Smooth muscle cell (in vitro differentiated cells): ENCODE data around the gene SNX15. TPM values are rescaled to one million over a fixed set of nuclear protein-coding genes. Genes with fewer than 3 reads are reported as not detected.

Source experiments
- DNase-seq: peaks from one replicate; lab custom pipeline; 2025; ENCODE audit not compliant: unreplicated experiment; lab: John Stamatoyannopoulos, UW
- H2AFZ ChIP-seq: fragments of 200-600 bp; sonication (generic); 2 replicates; pipeline ENCODE4 v1.6.0; 2016; ENCODE audit warnings: antibody characterized with exemption, low read depth, mild to moderate bottlenecking
- H3F3A ChIP-seq: fragments of 200-600 bp; sonication (generic); 2 replicates; pipeline ENCODE4 v1.6.0; 2017; ENCODE audit warnings: antibody characterized with exemption, low read depth
- H3K27ac ChIP-seq: fragments of 200-600 bp; sonication (generic); 2 replicates; pipeline ENCODE4 v1.5.1; 2016; ENCODE audit warnings: low read depth, mild to moderate bottlenecking
- H3K27me3 ChIP-seq: fragments of 200-600 bp; sonication (generic); 2 replicates; pipeline ENCODE4 v1.6.1; 2016; ENCODE audit warnings: low read depth, mild to moderate bottlenecking
- H3K36me3 ChIP-seq: fragments of 200-600 bp; sonication (generic); 2 replicates; pipeline ENCODE4 v1.5.1; 2016; ENCODE audit warnings: low read depth
- H3K4me1 ChIP-seq: fragments of 200-600 bp; sonication (generic); 2 replicates; pipeline ENCODE4 v1.5.1; 2016; ENCODE audit warnings: low read depth
- H3K4me2 ChIP-seq: fragments of 200-600 bp; sonication (generic); 2 replicates; pipeline ENCODE4 v1.6.0; 2016; ENCODE audit warnings: mild to moderate bottlenecking
- H3K4me3 ChIP-seq: fragments of 200-600 bp; sonication (generic); 2 replicates; pipeline ENCODE4 v1.5.1; 2016; ENCODE audit warnings: mild to moderate bottlenecking
- H3K79me2 ChIP-seq: fragments of 200-600 bp; sonication (generic); 2 replicates; pipeline ENCODE4 v1.6.0; 2016; ENCODE audit warnings: low read depth, mild to moderate bottlenecking
- H3K9ac ChIP-seq: fragments of 200-600 bp; sonication (generic); 2 replicates; pipeline ENCODE4 v1.6.0; 2016; ENCODE audit warnings: low read depth
- H3K9me3 ChIP-seq: fragments of 200-600 bp; sonication (generic); replicated peaks from 2 replicates; pipeline ENCODE4 v1.5.1; 2016; ENCODE audit warnings: low read depth
- H4K20me1 ChIP-seq: fragments of 200-600 bp; sonication (generic); 2 replicates; pipeline ENCODE4 v1.6.0; 2016; ENCODE audit warnings: low read depth
- WGBS: methylation state at CpG from one replicate; pipeline ENCODE4 v1.1.7; 2016; ENCODE audit warnings: low lambda C conversion rate; 5-methylcytosine and 5-hydroxymethylcytosine counted together
- polyA plus RNA-seq: library from polyadenylated mRNA; unstranded; fragments of >200 nt; fragmentation: Nextera tagmentation; extraction: Ambion mirVana; gene quantifications from 2 replicates; pipeline ENCODE4 v1.2.1, GENCODE V29; 2016
- total RNA-seq: library from RNA; depleted of rRNA; stranded (reverse); fragments of >200 nt; gene quantifications from 2 replicates; pipeline ENCODE4 v1.2.3, GENCODE V29; 2014
- TF ChIP-seq, protein P1 (sequence below): fragments of 200-600 bp; sonication (generic); IDR thresholded peaks from 2 replicates; pipeline ENCODE4 v1.5.1; 2017; ENCODE audit warnings: borderline replicate concordance, mild to moderate bottlenecking, antibody characterized with exemption; ENCODE audit not compliant: insufficient read depth, poor library complexity, severe bottlenecking

The SNX15 gene
- total and polyA plus RNA-seq, 2 experiments from 2014 or later: 14.8 to 24.7 TPM

DNA sequence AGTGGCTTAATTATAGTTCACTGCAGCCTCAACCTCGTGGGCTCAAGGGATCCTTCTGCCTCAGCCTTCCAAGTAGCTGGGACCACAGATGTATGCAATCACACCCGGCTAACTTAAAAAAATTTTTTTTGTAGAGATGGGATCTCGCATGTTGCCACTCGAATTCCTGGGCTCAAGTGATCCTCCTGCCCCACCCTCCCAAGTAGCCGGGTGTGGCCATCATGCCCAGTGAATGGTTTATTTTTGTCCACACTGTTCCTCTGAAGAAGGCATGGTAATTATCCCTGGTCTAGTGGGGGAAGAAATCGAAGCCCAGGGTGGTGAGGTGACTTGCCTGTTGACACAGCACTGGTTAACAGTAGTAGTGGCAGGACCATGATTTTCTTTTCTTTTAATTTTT is 15.7 kb downstream of the SNX15 start:
- Histone ChIP-seq H3K4me2 (no peak overlapping the region), H3F3A (peaks cover 5% of the 10 kb centered on the region)

DNA sequence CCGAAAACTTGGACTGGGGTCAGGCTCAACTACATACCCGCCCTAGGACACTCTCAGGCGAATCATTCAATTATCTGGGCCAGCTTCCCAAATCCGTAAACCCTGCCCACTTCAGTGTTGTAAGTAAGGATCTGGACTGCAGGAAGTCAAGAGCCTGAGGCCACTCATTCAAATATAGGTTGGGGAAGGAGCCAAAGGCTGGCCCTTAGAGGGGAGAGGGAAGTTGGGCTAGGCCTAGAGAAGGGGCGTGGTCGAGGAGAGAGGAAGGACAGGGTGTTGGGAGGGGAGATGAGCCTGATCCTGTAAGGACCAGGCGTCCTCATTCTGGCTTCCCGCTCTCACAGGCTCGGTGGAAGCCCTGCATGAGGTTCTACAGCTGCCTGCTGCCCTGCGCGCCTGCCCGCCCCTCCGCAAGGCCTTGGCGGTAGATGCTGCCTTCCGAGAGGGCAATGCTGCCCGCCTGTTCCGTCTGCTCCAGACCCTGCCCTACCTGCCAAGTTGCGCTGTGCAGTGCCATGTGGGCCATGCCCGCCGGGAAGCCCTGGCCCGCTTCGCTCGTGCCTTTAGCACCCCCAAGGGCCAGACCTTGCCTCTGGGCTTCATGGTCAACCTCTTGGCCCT is 16.8 kb downstream of the SNX15 start:
- no peak overlapping the region for H2AFZ ChIP-seq
- no peaks in the 10 kb centered on the region for H3K9me3 ChIP-seq
- peaks cover 5% of the 10 kb centered on the region for H3F3A ChIP-seq
- H3K4me1 ChIP-seq: no peaks in the 10 kb centered on the region
- TF ChIP-seq, protein P1, sequence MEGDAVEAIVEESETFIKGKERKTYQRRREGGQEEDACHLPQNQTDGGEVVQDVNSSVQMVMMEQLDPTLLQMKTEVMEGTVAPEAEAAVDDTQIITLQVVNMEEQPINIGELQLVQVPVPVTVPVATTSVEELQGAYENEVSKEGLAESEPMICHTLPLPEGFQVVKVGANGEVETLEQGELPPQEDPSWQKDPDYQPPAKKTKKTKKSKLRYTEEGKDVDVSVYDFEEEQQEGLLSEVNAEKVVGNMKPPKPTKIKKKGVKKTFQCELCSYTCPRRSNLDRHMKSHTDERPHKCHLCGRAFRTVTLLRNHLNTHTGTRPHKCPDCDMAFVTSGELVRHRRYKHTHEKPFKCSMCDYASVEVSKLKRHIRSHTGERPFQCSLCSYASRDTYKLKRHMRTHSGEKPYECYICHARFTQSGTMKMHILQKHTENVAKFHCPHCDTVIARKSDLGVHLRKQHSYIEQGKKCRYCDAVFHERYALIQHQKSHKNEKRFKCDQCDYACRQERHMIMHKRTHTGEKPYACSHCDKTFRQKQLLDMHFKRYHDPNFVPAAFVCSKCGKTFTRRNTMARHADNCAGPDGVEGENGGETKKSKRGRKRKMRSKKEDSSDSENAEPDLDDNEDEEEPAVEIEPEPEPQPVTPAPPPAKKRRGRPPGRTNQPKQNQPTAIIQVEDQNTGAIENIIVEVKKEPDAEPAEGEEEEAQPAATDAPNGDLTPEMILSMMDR: no peak
- no peak overlapping the region for H3K4me3 ChIP-seq
- H3K9ac ChIP-seq: no peak overlapping the region
- DNase-seq: no peak
- peaks cover 5% of the 10 kb centered on the region for H3K79me2 ChIP-seq
- WGBS: 95% methylated on average over 23 of the region's 23 CpGs
- H3K36me3 ChIP-seq: no peaks in the 10 kb centered on the region
- H3K27ac ChIP-seq: no peak overlapping the region
- H3K27me3 ChIP-seq: no peaks in the 10 kb centered on the region
- H4K20me1 ChIP-seq: no peaks in the 10 kb centered on the region
- no peak overlapping the region for H3K4me2 ChIP-seq

More for the DNA sequence above, 15.7 kb downstream of the SNX15 start:
- no peak overlapping the region for H3K4me3 ChIP-seq
- H3K9me3 ChIP-seq: no peaks in the 10 kb centered on the region
- DNase-seq: no peak
- TF ChIP-seq, protein P1: no peak
- no peaks in the 10 kb centered on the region for H3K4me1 ChIP-seq
- H3K9ac ChIP-seq: no peak overlapping the region
- no peak overlapping the region for H2AFZ ChIP-seq
- no peaks in the 10 kb centered on the region for H4K20me1 ChIP-seq
- WGBS: 92% methylated on average over 6 of the region's 6 CpGs
- no peaks in the 10 kb centered on the region for H3K36me3 ChIP-seq
- no peaks in the 10 kb centered on the region for H3K27me3 ChIP-seq
- H3K79me2 ChIP-seq: peaks cover 5% of the 10 kb centered on the region
- H3K27ac ChIP-seq: no peak overlapping the region

DNA sequence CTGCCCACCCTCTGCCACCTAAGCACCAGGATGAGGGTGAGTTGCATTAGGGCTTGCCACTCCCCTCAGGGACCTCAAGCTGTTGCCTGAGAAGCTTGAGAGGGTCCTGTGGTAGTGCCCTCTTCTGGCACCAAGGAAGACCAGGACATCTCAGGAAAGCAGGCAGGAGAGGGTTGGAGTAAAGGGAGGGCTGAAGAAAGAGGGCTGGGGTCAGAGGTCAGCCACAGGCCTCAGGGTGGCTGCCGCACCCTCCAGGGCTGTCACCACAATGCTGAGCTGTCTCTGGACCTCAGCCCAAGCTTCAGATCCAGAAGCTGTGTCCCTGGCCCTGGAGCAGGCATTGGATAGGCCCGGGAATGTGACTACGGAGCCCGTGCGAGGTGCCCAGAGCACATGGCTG is 17.8 kb downstream of the SNX15 start:
- DNase-seq: no peak
- TF ChIP-seq, protein P1: no peak
- Histone ChIP-seq H3K4me2 (no peak overlapping the region), H3K4me1 (no peaks in the 10 kb centered on the region), H3K27ac (no peak overlapping the region), H3K9ac (no peak overlapping the region), H3K27me3 (no peaks in the 10 kb centered on the region), H3K79me2 (peaks cover 5% of the 10 kb centered on the region), H2AFZ (no peak overlapping the region), H4K20me1 (no peaks in the 10 kb centered on the region), H3K9me3 (no peaks in the 10 kb centered on the region), H3F3A (peaks cover 4% of the 10 kb centered on the region), H3K4me3 (no peak overlapping the region), H3K36me3 (no peaks in the 10 kb centered on the region)
- WGBS: 93% methylated on average over 5 of the region's 5 CpGs

DNA sequence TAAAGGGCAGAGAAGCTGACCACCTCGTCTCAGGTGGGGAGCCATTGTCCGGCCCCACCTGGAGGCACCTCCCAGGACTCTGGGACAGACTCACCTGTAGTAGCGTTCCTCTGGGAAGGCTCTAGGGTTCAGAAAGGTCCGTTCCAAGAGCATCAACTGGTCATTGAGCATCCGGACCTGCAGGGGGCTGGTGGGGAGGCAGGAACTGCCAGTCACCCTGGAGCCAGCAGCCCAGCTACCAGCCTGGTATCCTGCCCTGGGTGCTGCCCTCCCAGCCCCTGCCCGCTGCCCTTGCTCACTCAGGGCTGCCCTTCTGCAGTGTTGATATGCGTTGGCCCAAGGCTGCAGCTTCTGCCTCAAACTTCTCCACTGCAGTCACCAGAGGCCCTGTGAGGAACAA is 18.5 kb downstream of the SNX15 start:
- WGBS: 93% methylated on average over 7 of the region's 7 CpGs
- Histone ChIP-seq H3K27me3 (no peaks in the 10 kb centered on the region), H4K20me1 (no peaks in the 10 kb centered on the region), H3K79me2 (peaks cover 5% of the 10 kb centered on the region), H2AFZ (no peak overlapping the region), H3K9ac (no peak overlapping the region), H3F3A (no peaks in the 10 kb centered on the region), H3K4me1 (no peaks in the 10 kb centered on the region), H3K27ac (no peak overlapping the region), H3K9me3 (no peaks in the 10 kb centered on the region), H3K4me2 (no peak overlapping the region), H3K4me3 (no peak overlapping the region), H3K36me3 (no peaks in the 10 kb centered on the region)
- no peak for DNase-seq
- TF ChIP-seq, protein P1: no peak
